Uterus (tissue), 2 donors: Measurements from ENCODE around the gene SFT2D3.

ENCODE experiments used
- POLR2A ChIP-seq, 2 donors: fragments of 450-650 bp; IDR thresholded peaks; one replicate each; pipeline ENCODE4 v1.6.1; 2016; ENCODE audit warnings: antibody characterized with exemption in 2 of 2, mild to moderate bottlenecking in 1 of 2, moderate library complexity in 1 of 2
- TF ChIP-seq, protein P1 (sequence below), 4 experiments: fragments of 200-600 bp in 2 of 4; fragments of 450-650 bp in 2 of 4; sonication (generic) in 2 of 4; IDR thresholded peaks; one replicate each; pipeline ENCODE4 v1.5.1; 2016 to 2019; ENCODE audit warnings: antibody characterized with exemption in 4 of 4, mild to moderate bottlenecking in 2 of 4, moderate library complexity in 1 of 4

DNA sequence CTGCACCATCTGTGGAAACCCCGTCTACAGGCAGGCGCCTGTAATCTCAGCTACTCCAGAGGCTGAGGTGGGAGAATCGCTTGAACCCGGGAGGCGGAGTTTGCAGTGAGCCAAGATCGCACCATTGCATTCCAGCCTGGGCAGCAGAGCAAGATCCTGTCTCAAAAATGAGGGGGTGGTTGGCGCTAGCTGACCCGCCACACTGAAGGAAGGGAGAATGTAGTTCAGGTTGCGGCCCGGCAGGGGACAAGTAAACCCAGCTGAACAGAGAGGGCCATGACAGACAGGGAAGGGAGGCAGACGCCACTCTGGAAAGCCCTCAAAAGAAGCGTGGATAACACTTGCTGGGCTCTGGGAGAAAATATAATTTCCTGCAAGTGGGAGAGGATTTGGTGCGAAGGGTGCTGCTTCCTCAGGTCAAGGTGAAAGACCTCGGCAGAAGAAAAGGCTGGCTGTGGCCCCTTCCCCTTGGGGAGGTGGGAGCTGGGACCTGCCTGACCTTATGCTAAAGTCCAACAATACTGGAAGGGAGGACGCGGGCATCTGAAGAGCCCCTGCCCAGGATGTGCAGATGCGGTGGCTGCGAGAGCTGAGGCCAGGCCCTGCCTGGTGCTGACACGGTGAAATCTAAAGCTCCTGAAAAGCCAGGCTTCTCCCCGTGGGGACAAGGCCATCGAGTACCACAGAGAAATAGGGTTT is 3.7 kb upstream of the SFT2D3 start:
- TF ChIP-seq, protein P1, sequence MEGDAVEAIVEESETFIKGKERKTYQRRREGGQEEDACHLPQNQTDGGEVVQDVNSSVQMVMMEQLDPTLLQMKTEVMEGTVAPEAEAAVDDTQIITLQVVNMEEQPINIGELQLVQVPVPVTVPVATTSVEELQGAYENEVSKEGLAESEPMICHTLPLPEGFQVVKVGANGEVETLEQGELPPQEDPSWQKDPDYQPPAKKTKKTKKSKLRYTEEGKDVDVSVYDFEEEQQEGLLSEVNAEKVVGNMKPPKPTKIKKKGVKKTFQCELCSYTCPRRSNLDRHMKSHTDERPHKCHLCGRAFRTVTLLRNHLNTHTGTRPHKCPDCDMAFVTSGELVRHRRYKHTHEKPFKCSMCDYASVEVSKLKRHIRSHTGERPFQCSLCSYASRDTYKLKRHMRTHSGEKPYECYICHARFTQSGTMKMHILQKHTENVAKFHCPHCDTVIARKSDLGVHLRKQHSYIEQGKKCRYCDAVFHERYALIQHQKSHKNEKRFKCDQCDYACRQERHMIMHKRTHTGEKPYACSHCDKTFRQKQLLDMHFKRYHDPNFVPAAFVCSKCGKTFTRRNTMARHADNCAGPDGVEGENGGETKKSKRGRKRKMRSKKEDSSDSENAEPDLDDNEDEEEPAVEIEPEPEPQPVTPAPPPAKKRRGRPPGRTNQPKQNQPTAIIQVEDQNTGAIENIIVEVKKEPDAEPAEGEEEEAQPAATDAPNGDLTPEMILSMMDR (IDR thresholded peaks at IDR 0.05) = no peak
- no peak for TF ChIP-seq POLR2A (IDR thresholded peaks at IDR 0.05)
